Stomach (tissue), 4 donors: Measurements from ENCODE around the gene UNC5A.

Experiments used
- CTCF ChIP-seq, 7 experiments: fragments of 450-650 bp in 4 of 7; fragments of 200-600 bp in 3 of 7; sonication (generic) in 3 of 7; IDR thresholded peaks; one replicate each; pipeline ENCODE4 v1.5.1; 2016 to 2019; ENCODE audit warnings: antibody characterized with exemption in 7 of 7, control low read depth in 2 of 7, mild to moderate bottlenecking in 1 of 7
- POLR2A ChIP-seq, 4 donors: fragments of 450-650 bp; IDR thresholded peaks; one replicate each; pipeline ENCODE4 v1.6.1; 2016; ENCODE audit warnings: antibody characterized with exemption in 4 of 4, control low read depth in 2 of 4, mild to moderate bottlenecking in 1 of 4, moderate library complexity in 1 of 4

- TF ChIP-seq POLR2A (IDR thresholded peaks at IDR 0.05) (no peak), CTCF (IDR thresholded peaks at IDR 0.05) (no peak)
Measured at GRCh38 chr5:176809544-176810080, 747 bp upstream of the UNC5A start.
